COR-L47 (cell line): Measurements from ENCODE around the gene ESR1.
A peak's percentile ranks its signal among the peaks of the same experiment; 100 is the strongest.

Experiments used
- DNase-seq: peaks from one replicate; lab custom pipeline; 2025; lab: John Stamatoyannopoulos, UW

ESR1 gene

DNA sequence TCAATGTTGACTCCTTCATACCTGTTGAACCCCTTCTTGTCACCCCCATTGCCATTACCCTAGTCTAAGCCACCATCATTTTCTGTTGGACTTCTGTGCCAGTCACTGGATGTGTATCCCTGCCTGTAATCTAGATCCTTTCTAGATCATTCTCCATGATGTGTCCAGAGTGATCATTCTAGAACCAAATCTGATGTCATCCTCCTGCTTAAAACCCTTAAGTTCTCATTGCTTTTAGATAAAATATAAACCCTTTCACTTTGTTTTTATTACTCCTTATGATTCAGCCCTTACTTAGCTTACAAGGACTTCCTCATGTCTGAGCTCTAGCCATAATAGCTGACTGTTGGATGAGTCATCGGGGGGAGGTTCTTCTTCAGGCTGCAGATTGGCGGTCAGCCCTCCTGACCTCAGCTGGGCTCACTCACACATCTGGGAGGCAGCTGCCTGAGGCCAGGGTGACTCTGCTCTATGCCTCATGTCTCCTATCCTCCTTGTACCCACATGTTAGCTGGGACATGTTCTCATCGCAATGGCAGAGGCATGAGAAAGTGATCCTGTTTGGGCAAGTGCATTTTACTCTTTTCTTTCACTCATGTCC lies 287.6 kb downstream of the ESR1 start:
- no peak for DNase-seq

DNA sequence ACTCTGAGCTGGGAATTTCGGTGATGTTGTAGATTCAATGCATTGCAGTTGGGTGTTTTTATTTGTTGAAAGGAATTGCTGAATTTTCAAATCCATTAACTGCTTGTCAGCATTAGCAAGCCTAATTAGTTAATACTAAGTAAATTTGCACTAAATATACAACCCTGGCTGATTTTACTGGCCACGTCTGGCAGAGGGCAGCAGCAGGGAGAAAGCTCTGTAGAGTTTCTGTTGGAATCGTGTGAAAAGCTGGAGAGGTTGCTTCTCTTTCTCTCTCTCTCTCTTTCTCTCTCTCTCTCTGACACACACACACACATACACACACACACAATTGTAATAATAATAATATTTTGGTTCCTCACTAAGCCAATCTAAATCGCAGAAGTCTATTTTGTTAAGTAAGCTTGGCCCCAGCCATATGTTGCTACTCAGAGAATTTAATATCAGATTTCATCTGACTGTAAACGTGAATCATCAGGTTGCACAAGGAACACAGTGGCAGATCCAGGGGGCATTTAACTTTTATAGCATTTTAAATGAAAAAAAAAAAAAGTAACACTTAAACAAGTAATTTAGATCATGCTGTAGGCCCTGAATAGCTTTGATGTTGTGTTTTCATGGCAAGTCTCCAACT lies 289.5 kb downstream of the ESR1 start:
- no peak for DNase-seq

DNA sequence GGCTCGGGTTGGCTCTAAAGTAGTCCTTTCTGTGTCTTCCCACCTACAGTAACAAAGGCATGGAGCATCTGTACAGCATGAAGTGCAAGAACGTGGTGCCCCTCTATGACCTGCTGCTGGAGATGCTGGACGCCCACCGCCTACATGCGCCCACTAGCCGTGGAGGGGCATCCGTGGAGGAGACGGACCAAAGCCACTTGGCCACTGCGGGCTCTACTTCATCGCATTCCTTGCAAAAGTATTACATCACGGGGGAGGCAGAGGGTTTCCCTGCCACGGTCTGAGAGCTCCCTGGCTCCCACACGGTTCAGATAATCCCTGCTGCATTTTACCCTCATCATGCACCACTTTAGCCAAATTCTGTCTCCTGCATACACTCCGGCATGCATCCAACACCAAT lies 291.2 kb downstream of the ESR1 start:
- DNase-seq, result no peak

DNA sequence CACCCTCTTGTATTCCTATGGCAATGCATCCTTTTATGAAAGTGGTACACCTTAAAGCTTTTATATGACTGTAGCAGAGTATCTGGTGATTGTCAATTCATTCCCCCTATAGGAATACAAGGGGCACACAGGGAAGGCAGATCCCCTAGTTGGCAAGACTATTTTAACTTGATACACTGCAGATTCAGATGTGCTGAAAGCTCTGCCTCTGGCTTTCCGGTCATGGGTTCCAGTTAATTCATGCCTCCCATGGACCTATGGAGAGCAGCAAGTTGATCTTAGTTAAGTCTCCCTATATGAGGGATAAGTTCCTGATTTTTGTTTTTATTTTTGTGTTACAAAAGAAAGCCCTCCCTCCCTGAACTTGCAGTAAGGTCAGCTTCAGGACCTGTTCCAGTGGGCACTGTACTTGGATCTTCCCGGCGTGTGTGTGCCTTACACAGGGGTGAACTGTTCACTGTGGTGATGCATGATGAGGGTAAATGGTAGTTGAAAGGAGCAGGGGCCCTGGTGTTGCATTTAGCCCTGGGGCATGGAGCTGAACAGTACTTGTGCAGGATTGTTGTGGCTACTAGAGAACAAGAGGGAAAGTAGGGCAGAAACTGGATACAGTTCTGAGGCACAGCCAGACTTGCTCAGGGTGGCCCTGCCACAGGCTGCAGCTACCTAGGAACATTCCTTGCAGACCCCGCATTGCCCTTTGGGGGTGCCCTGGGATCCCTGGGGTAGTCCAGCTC lies 292.1 kb downstream of the ESR1 start:
- DNase-seq, result no peak

DNA sequence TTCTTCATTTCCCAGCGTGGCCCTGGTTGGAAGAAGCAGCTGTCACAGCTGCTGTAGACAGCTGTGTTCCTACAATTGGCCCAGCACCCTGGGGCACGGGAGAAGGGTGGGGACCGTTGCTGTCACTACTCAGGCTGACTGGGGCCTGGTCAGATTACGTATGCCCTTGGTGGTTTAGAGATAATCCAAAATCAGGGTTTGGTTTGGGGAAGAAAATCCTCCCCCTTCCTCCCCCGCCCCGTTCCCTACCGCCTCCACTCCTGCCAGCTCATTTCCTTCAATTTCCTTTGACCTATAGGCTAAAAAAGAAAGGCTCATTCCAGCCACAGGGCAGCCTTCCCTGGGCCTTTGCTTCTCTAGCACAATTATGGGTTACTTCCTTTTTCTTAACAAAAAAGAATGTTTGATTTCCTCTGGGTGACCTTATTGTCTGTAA lies 292.7 kb downstream of the ESR1 start:
- no peak for DNase-seq

DNA sequence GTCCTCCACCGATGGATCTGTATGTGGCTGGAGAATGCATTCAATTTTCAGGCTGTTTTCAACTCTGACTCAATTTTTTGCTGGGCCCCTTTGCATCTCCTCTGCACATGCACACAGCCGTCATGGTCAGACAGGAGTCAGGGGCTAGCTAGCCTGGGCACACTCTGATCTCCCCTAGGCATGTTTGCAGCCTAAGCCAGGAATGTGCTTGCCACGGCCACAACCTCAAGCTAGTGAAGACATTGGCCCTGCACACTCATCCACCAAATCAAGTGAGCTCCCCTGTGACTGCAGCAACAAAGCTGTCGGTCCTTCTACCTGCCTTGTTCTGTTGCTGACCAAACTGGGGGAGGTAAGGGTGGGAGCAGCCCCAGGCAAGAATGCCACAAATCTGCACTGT lies 300.5 kb downstream of the ESR1 start:
- no peak for DNase-seq

DNA sequence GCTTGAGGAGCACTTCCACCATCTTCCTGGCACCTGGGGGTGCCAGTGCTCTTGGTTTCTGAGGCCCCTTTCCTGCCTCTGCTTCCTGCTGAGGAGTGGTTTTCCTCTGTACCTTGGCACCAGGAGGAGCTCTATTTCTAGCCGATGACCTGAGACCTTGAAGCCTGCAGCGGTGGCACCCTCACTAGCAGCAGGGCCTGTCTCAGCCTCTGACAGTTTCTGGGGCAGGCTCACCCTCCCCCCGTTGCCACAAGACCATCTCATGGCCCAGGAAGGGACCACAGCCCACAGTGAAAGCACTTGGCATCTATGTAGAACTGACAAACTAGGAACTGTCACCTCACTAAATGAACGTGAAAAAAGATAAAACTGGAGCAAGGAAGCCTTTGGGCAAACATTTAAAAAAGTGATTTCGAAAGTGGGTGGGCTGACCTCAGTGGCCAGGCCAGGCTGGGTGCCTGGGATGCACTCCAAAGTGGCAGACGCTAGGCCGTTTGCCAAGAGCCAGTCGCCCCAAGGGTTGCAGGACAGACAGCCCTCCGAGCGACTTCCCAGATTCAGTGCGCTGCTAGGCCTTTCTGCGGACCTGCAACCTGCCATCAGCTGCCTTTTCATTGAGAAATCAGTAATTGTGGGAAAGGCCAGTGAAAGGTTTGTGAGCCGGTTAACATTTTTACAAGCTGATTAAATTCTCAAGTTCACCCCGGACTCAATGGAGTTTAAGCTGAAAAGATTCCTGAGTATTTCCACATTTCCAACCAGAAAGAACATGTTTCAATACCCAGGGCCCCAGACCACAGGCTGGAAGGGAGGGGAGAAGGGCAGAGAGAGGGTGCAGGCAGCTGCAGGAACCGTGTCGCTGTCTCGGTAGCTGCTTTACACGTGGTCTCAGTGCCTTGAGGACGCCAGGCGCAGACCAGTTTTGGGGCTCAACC lies 303.7 kb downstream of the ESR1 start:
- DNase-seq, result no peak

DNA sequence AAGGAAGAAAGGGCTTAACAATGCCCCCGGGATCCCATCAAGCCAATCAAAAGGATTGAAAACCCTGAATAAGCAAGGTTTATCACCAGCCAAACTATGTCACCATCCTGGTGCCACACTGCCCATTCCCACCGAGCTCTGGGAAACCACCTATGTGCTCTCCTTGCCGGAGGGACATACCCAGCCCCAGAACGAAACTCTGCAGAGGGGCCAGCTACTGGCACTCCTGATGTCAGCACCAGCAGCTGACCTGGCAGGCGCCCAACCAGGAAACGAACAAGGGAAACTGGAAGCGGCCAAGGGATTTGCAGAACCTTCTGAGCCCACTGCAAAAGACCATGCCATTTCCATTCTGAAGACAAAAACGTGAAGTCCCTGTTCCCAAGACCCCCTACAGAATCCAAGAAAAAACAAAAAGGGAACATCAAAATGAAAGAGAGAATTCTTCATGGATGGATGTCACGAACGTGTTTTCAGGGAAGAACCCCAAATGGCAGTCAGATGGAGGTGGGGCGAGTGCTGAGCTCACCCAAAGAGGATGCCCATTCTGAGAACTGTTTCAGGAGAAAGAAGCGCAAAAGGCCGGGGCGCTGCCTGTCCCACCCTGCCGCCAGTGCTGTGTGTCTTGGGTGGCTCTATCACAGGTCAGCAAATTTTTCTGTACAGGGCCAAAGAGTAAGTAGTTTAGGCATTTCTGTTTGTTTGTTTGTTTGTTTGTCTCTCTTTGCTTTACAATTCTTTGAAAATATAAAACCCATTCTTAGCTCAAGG lies 305.2 kb downstream of the ESR1 start:
- no peak for DNase-seq

DNA sequence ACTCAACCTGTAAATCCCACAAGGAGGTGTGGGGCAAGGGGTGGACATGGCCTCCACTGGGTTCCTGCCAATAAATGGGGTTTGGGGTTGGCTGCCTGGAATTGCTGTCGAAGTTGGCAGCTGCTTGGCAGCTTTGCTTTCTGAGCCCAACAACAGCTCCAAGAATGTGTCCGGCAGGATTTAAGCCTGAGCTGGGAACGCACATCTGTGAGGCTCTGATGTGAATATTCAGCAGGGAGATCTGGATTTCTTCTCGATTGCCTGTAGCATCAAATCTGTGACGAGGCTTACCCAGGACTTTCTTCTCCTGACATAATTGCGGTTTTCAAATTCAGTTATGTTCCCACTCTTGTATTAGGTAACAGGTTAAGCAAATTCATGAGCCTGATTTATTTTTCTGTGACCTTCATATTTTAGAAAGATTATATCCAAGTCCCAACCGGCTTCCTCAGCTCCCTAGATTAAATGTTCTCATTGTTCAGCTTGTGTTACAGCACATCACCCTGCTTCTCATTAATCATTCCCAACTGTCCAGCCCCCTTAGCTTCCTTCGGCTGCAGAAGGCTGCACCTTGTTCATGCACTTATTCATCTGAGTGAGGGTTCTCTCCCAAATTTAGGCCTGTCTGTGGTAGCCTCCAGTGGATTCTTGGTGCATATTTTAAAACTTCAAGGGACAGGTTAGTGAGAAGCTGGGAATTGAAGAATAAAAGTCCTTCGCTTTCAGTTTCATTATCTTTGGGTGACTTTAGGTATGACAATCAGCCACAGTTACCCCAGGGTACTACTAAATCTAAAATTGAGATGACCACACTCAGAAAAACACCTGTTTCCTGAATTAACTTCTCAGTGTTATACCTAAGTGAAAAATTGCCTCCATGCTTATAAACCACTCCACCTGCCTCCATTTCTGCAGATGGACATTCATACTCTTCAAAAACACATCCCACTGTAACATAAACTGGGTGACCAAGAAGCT lies 310.0 kb downstream of the ESR1 start:
- no peak for DNase-seq

DNA sequence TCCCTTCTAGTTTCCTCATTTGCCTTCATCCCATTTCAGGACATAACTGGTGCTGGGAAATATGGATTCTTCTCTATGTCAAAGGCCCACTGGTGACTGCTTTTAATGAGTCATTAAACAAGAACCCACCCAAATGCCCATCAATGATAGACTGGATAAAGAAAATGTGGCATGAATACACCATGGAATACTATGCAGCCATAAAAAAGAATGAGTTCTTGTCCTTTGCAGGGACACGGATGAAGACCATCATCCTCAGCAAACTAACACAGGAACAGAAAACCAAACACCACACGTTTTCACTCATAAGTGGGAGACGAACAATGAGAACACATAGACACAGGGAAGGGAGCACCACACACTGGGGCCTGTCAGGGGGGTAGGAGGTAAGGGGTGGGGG lies 310.7 kb downstream of the ESR1 start:
- DNase-seq, result no peak

DNA sequence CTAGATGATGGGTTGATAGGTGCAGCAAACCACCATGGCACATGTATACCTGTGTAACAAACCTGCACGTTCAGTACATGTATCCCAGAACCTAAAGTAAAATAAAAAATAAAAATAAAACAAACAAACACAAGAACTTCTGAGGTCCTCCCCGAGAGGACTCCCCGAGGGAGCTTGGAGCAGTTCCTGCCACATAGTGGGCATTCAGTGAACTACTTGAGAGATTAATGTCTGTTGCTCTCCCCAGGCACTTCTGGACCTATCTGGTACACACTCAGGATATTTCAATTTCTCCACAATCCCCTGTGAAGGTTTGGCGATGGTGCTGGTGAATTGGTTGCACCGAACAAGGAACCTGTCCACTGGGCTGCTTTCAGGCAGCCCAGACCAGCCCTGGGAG lies 311.2 kb downstream of the ESR1 start:
- no peak for DNase-seq

DNA sequence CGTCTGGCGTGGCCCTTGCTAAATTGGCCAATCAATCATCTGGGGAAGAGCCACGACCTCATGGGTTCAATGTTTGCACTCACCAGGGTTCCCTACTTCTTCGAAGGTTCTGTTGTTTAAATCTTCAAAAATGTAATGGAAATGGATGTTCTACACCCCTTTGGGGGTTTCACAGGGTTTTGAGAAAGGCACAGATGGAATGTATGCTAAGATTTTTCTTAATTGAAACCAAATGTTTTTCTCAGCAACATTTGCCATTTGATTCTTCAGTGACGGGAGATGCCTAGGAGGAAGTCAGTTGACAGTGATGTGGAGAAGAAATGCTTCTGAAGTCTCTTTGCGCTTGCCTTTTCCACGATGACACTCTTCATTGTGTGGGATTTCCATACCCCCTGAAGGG lies 312.3 kb downstream of the ESR1 start:
- DNase-seq, result no peak

DNA sequence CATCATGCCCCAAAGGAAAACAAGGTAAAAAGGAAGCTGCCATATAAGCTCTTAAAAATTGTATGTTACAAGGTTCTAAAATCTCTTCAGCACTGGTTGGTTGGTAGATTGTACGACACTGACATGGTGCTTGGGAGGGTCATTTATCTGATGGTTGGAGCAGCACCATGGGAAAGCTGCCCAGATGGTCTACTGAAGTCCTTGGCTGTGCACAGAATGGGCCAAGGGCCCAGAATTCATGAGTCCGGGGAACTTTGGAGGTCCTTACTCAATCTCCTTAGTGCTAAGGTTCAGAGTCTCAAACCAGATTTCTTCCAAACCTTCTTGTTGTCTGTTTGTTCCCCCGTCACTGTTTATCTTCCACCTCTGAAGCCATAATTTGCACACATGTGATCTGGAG lies 314.4 kb downstream of the ESR1 start:
- no peak for DNase-seq

DNA sequence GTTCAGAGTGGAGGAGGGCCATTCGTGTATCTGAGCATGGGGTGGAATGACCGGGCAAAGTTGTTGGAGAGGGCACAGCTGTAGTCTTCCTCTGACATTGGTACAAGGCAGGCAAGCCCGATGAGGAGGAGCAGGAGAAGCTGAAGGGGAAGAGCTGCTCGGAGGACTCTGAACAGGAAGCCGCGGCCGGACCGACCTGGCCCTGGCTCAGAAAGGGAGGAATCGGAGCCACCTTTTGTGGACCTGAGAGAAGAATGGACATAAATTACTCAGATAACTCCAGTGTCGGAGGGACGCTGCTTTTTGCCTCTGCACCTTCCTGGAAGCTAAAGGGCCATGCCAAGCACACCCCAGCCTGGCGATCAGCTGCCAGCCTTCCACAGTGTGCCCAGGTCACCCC lies 315.0 kb downstream of the ESR1 start:
- no peak for DNase-seq

DNA sequence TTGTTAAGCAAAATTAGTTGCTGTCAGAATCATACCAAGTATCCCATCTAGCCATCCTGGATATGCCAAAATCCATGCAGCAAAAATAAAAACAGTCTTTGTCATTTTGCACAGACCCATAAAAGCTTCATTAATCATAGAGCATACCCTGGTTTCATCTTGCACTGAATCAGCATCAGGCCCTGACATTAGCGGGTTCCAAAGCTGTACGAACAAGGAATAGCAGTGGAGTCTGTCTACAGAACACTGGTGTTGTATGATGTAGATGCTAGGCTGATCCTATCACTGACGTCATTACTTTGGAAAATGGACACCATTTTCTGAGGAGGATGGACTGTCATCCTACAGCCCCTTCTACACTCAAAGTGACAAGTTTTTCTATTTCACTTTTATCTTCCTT lies 315.6 kb downstream of the ESR1 start:
- DNase-seq, result no peak

DNA sequence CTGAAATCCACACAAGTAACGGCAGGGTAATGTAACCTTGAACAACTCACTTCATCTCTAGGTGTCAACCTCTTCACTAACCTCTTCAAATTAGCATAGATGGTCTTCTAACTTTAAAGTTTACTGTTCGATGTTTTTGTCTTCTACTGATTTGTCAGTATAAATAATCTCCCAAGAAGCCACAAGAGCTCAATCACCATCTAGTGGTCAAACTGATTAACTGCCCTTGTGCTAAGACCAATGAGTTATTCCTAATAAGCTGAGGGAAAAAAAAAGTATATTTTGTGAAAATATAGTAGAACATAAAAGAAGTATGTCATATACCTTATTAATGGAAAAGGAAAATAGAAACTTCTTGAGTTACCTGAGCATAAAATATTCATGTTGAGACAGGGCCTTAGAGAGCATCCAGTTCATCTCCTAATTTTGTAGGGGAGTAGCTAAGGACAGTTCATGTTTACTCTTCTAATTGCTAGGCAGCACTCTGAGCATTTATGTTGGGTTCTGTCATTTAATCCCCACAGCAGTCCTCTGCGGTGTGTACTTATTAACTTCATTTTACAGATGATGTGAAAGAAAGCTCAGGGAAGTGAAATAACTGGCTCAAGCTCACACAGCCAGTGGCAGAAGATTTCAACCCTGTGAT lies 317.1 kb downstream of the ESR1 start:
- peak; percentile 13 for DNase-seq

DNA sequence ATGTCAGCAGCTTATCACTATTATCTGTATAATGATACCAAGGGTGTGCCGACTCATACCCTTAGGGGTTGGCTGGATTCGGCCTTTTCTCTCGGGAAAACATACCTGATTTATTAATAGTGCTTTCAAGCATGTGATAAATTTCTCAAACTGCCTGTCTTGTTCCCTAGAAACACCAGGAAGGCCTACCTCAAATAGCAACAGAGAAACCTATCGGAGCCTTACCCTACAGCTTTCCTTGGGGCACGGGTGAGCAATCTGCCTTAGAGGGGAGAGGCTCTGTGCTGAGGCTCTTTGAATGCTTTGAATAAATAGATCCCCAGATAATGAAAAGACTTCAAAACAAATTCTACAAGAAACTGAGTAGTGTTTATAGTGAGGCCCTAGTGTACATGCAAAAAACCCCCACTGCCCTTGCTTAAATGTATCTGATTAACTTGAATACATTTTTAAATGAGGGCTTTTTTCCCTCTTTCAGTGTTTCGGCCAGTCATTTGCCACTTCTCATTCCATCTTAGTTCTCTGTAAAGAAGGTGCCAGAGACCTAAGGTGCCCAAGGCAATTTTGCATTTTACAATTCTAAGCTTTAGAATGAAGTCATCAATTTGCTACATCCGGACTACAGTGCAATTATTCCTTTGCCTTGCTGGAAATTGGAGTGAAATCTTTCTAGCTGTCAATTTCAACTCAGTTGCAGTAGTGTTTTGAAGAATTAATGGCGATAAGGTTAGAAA lies 320.1 kb downstream of the ESR1 start:
- DNase-seq, result no peak

DNA sequence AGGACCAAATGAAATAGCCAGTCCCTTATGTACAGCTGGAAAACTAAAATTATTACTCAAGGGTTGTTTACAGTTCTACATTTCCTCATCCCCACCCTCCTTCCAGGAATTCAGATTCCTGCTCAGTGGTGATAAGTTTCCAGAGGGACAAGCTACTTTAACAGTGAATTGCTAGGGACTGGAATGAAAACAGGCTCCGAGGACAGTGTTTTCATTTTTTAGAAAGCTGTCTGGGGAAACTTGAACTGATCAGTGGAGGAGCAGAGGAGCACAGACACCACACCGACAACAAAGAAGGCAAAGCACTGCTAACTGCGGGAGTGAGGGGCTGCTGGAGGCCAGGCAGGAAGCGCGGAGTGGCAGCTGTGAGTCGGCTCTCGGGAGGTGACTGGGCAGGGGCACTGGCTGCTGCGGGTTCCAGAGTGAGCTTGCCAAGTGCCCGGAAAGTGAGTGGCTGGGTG lies 322.2 kb downstream of the ESR1 start:
- no peak for DNase-seq

DNA sequence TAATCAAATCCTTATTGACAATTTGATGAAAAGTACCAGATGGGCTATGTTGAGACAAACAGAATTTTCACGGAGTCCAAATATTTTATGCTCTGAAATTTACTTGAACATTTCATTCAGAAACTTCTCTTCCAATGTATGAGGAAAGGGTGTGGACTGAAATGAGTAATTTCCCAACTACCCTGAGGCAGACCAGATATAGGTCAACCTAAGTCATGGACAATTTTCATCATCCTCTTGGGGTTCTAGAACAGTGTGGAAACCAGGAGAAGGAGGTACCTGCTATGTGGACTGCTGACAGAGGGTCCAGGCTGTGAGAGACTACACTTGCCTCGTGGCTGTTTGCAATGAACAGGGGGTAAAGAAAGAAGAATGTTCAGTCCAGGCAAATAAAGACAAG lies 323.0 kb downstream of the ESR1 start:
- no peak for DNase-seq
